ENCODE data around the gene VENTX. TPM values are rescaled to one million over a fixed set of nuclear protein-coding genes. Genes with fewer than 3 reads are reported as not detected.

VENTX gene
- total RNA-seq, 2 donors from 2014 or later: 5.1 to 9.5 TPM

DNA sequence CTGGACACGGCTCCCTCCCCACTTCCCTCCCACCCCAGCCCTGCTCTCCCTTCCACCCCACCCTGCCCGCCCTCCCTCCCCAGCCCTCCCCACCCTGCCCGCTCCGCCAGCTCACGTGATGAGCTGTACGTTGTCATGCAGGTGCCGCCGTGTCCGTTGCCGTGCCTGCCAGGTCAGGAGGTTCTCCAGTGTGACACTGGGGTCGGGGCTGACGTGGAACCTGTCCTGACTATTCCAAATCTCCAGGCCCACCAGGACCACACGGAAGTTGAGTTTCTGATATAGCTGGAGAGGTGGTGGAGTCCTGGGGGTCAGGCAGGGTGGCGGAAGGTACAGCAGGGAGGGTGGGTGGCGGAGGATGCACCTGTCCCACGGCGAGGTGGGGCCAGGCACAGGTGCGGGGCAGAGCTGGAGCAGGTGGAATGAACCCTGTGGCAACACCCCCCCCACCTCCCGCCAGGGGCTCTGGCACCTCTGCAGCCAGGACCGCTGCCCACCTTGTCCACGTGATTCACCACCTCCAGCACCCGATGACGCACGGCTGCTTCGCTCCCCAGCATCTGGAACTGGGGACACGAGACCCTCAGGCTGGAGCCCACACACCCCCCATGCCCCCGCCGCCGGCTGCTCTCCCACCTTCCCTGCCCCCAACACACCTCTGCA is 34.8 kb downstream of the VENTX start:
- H3K27ac ChIP-seq: no peak overlapping the region
- no peak overlapping the region for H3K4me3 ChIP-seq
- TF ChIP-seq, protein P1, sequence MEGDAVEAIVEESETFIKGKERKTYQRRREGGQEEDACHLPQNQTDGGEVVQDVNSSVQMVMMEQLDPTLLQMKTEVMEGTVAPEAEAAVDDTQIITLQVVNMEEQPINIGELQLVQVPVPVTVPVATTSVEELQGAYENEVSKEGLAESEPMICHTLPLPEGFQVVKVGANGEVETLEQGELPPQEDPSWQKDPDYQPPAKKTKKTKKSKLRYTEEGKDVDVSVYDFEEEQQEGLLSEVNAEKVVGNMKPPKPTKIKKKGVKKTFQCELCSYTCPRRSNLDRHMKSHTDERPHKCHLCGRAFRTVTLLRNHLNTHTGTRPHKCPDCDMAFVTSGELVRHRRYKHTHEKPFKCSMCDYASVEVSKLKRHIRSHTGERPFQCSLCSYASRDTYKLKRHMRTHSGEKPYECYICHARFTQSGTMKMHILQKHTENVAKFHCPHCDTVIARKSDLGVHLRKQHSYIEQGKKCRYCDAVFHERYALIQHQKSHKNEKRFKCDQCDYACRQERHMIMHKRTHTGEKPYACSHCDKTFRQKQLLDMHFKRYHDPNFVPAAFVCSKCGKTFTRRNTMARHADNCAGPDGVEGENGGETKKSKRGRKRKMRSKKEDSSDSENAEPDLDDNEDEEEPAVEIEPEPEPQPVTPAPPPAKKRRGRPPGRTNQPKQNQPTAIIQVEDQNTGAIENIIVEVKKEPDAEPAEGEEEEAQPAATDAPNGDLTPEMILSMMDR (IDR thresholded peaks at IDR 0.05): no peak
- H3K9me3 ChIP-seq: no peaks in the 10 kb centered on the region
- peaks cover 4% of the 10 kb centered on the region for H3K36me3 ChIP-seq
- H3K27me3 ChIP-seq (replicated peaks; ENCODE audit: insufficient read depth): no peaks in the 10 kb centered on the region
- no peak for ATAC-seq (ENCODE audit: insufficient number of reproducible peaks, low FRiP score, low read depth)
- H3K4me1 ChIP-seq (ENCODE audit: control insufficient read depth in 1 of 2, low read depth in 2 of 2): peaks cover 7 to 11% of the 10 kb centered on the region in 2 donors
- DNase-seq (ENCODE audit: low spot score): no peak

DNA sequence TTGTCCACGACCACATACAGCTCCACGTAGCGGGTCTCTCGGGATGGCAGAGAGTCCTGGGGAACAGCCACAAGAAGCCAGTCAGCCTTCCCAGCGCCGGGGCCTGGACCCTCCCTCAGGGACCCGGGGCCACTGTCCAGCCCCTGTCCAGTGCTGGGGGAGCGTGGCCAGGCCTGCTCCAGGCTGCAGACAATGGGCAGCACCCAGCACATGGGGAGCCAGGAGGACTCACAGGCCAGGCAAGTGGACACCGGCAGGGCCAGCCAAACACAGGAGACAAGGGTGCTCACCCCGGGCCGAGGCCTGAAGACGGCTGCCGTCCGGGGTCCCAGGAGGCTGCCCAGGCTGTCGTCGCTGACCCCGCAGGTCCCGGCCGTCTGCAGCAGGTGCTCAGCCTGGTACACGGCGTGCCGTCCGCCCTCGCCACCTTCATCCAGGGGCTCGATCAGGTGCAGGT is 35.3 kb downstream of the VENTX start:
- Histone ChIP-seq H3K27ac (no peak overlapping the region), H3K27me3 (replicated peaks; ENCODE audit: insufficient read depth) (no peaks in the 10 kb centered on the region), H3K4me1 (ENCODE audit: control insufficient read depth in 1 of 2, low read depth in 2 of 2) (peaks cover 9 to 11% of the 10 kb centered on the region in 2 donors), H3K4me3 (no peak overlapping the region), H3K9me3 (no peaks in the 10 kb centered on the region), H3K36me3 (peaks cover 4% of the 10 kb centered on the region)
- TF ChIP-seq, protein P1 (IDR thresholded peaks at IDR 0.05): no peak
- DNase-seq (ENCODE audit: low spot score) (no peak), ATAC-seq (ENCODE audit: insufficient number of reproducible peaks, low FRiP score, low read depth) (no peak)

GRCh38 chr10:133273534-133274143 is 36.0 kb downstream of the VENTX start:
- H3K27me3 ChIP-seq (replicated peaks; ENCODE audit: insufficient read depth): no peaks in the 10 kb centered on the region
- DNase-seq (ENCODE audit: low spot score) (no peak), ATAC-seq (ENCODE audit: insufficient number of reproducible peaks, low FRiP score, low read depth) (no peak)
- no peaks in the 10 kb centered on the region for H3K9me3 ChIP-seq
- TF ChIP-seq, protein P1 (IDR thresholded peaks at IDR 0.05): no peak
- peaks cover 4% of the 10 kb centered on the region for H3K36me3 ChIP-seq
- no peak overlapping the region for H3K4me3 ChIP-seq
- H3K27ac ChIP-seq: no peak overlapping the region
- peaks cover 9 to 11% of the 10 kb centered on the region in 2 donors for H3K4me1 ChIP-seq (ENCODE audit: control insufficient read depth in 1 of 2, low read depth in 2 of 2)

- Histone ChIP-seq H3K36me3 (peaks cover 10% of the 10 kb centered on the region), H3K4me3 (peak overlapping the region; percentile 58), H3K4me1 (ENCODE audit: control insufficient read depth in 1 of 2, low read depth in 2 of 2) (peaks cover 9 to 11% of the 10 kb centered on the region in 2 donors), H3K27me3 (replicated peaks; ENCODE audit: insufficient read depth) (no peaks in the 10 kb centered on the region), H3K27ac (no peak overlapping the region), H3K9me3 (no peaks in the 10 kb centered on the region)
- no peak for DNase-seq (ENCODE audit: low spot score)
- TF ChIP-seq, protein P1 (IDR thresholded peaks at IDR 0.05): no peak
- ATAC-seq (ENCODE audit: insufficient number of reproducible peaks, low FRiP score, low read depth): no peak
These were observed 37.4 kb downstream of the VENTX start for GRCh38 chr10:133274751-133275683.

DNA sequence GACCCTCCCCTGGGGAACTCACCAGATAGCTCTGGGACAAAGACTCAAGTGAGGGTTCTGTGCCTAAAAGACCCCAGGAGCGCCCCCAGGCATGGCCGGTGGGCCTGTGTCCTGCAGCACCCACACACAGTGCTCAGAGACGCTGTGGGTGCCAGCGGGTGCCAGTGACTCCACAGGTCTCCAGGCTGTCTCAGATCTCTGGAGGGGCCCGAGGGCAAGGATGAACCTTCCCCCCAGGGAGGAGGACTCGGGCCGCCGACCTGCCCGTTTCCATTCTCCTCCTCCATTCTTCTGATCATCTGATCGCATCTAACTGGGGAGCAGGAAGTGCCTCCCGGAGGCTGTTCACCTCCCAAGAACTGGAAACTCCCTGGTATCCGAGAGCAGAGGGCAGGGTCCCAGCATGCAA is 38.0 kb downstream of the VENTX start:
- no peak for DNase-seq (ENCODE audit: low spot score)
- no peak for ATAC-seq (ENCODE audit: insufficient number of reproducible peaks, low FRiP score, low read depth)
- H3K36me3 ChIP-seq: peaks cover 10% of the 10 kb centered on the region
- TF ChIP-seq, protein P1 (IDR thresholded peaks at IDR 0.05): no peak
- peaks cover 9 to 11% of the 10 kb centered on the region in 2 donors for H3K4me1 ChIP-seq (ENCODE audit: control insufficient read depth in 1 of 2, low read depth in 2 of 2)
- H3K4me3 ChIP-seq: peak overlapping the region; percentile 58
- H3K27me3 ChIP-seq (replicated peaks; ENCODE audit: insufficient read depth): no peaks in the 10 kb centered on the region
- no peaks in the 10 kb centered on the region for H3K9me3 ChIP-seq
- no peak overlapping the region for H3K27ac ChIP-seq
